ENCODE data around the gene MNX1. TPM values are rescaled to one million over a fixed set of nuclear protein-coding genes. Genes with fewer than 3 reads are reported as not detected.

The MNX1 gene
- total RNA-seq, 1 donor from 2014 or later, result 0.14 TPM

DNA sequence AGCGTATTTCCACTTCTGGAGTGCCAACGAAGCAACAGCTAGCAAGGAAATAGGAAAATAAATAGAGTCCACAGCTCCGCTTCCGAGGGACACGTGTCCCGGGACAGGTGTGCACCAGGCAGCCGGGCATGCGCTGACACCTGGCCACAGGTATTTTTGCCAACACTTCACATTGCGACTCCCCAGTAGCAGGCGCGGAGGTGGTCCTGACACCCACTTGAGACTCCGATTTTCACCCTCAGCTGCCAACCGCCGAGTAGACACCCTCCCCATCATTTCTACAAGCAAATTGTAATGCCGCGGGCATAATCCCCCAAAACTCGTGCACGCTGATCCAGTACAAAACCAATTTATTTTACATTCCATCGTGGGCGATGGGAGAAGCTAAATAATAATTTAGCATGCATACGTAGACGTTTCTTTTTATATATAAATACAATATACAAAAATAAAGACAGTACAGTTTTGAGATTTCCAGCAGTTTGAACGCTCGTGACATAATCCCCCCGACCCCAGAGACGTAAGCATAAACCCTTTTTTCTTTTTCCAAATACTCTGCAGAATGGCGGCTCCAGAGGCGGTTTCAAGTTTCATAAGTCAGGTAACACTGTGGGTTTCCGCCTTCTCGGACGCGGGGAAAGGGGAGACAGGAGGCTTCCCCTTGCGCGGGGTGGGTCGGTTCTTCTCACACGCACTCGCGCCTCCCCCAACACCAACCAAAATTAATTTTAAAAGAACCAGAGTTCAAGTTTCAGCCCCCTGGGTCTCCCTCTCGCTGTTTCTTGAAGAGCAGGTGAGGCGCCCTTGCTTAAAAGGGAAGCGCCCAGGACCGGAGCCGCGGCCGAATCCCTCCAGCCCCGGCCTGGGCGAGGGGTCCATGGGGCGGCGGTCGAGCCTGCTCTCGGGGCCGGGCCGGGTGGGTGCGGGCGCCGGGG lies 5.7 kb downstream of the MNX1 start:
- intact Hi-C loops (cut with micrococcal nuclease), result loop anchor here (2.0 to 10.0 kb wide), 3 partner anchors 14 to 1552 kb away; no protein-coding TSS in a partner anchor

DNA sequence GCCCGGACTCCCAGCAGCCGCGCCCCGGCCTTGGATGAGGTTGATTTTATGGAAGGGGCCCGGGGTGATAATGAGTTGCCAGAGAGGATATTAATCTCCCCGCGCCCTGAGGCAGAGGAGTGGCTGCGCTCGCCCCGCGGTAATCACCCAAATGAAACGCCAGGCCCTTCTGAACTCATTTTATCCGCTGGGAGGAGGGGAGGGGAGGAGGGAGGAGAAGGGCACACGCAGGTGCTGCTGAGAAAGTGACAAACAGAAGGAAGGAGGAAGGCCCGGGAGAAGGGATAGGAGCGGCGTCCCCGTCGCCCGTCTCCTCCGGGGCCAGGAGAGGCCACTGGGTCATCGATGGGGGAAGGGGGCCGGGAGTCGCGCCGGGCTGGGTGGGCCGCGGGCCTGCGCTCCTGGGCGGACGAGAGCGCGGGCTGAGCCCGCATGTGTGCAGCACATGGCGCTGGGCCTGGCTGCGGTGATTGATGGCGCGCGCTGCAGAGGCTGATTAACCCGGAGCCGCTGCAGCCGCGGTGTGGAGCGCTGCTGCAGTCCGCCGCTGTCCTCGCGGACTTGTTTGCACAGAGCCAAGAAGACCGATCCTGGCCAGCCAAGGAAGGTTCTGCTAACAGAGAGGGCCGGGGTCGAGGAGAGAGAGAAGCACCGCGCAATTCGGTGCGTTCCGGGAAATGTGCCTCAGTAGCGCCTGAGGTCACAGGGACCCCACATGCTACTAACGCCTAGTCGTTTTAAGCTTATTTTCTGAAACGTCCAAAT lies 6.5 kb downstream of the MNX1 start:
- intact Hi-C loops (cut with micrococcal nuclease), result loop anchor here (2.0 to 10.0 kb wide), 3 partner anchors 15 to 1552 kb away; no protein-coding TSS in a partner anchor

- intact Hi-C loops (cut with micrococcal nuclease), result loop anchor here (5.0 to 10.0 kb wide), 2 partner anchors 681 to 1551 kb away; no protein-coding TSS in a partner anchor
Observed at GRCh38 chr7:157003445-157003755, 7.1 kb downstream of the MNX1 start.

DNA sequence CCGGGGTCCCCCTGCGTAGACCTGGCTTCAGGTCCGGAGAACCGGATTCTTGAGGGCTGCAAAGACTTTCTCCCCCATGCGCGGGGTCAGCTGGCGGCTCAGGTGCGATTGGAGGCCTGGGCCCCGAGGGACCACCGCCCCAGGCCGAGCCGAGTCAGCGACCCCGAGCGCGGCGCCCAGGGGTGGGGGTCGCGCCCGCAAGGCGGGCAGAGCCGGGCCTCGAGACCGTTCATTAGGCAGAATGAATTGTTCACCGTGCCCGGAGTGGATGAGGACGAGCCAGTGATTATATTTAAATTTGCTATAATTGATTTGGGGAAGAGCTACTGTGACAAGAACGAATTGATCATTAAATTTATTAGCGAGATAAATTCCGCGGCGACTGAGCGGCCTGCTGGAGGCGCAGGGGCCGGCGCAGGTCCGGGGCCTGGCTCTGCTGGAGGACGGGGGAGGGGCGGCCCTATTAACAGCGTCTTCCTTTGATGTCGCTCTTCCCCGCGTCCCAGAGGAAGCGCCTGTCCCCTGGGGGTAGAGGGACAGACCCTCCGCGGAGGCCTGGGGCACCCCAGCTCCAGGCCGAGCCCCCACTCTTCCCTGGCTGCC lies 7.5 kb downstream of the MNX1 start:
- intact Hi-C loops (cut with micrococcal nuclease), result loop anchor here (5.0 to 10.0 kb wide), 2 partner anchors 682 to 1551 kb away; no protein-coding TSS in a partner anchor

DNA sequence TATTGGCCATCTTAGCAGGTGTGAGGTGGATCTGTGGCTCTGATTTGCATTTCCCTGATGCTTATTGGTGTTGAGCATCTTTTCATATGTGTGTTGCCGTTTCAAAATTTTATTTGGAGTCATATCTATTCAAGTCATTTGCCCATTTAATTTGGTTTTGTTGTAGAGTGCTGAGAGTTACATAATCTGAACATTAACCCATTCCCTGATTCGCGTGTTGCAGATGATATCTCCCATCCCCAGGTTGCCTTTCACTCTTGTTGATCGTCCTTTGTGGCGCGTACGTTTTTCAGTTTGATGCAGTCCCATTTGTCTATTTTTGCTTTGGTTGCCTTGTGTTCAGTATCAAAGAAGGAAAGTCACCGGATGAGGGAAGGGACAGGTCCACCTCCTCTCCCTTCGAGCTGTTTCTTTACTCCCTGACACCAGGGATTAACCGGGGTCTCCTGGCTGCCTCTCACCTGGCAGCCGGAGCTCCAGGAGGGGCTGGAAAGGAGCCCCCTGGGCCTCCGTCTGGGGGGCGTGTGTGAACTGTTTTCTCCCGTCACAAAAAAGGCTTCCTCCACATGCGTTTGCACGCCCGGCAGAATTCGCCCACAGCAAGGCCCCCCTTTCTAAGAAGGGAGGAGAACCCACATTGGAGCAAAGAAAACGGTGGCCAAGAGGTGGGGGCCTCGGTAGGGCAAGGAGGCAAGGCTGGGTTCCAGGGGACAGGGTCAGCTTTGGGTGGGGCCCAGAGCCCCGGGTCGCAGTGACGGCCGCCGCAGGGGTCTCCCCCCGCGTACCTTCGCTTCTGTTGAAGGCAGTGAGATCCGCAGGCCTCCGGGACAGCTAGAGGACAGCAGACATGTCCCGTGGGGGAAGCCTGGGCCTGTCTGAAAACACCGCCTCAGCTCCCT lies 8.3 kb downstream of the MNX1 start:
- intact Hi-C loops (cut with micrococcal nuclease), result loop anchor here (2.0 to 10.0 kb wide), 3 partner anchors 683 to 1550 kb away; no protein-coding TSS in a partner anchor

GRCh38 chr7:157000741-157001653 lies 9.5 kb downstream of the MNX1 start:
- intact Hi-C loops (cut with micrococcal nuclease), result loop anchor here (1.0 to 10.0 kb wide), 4 partner anchors 10 to 1549 kb away; no protein-coding TSS in a partner anchor

DNA sequence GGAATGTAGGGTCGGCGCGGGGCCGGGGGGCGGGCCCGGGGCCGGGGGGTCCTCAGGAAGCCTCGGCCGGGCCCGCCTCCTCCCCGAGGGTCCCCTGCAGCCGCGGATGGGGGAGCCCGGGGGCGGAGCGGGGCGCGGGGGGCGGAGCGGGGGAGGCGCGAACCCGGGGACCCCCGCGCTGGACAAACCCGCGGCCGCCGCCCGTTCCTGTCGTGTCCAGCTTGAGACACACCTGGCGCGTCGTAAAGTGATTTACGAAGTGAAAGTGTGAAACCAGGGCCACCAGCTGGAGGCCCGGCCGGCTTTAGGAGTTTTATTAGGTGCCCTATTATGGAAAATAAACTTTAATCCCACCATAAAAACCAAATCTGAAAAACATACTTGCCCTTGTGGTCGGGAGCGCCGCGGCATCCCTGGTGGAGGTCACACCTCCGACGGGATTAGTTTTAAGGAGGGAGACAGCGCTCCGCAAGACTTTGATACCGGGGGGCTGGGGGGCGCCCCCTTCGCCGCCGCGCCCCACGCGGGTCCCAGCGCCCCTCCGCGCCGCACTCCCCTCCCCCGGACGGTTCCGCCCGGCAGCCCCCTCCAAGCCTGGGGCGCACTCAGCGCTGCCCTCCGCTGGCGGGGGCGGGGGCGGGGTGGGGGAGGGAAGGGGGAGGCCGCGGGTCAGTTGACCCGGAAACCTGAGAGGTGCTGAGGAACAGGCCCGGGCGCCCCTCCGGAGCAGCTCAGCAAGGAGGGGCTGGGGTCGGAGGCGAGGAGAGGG lies 10.3 kb downstream of the MNX1 start:
- intact Hi-C loops (cut with micrococcal nuclease), result loop anchor here (1.0 to 10.0 kb wide), 4 partner anchors 11 to 1548 kb away; no protein-coding TSS in a partner anchor

DNA sequence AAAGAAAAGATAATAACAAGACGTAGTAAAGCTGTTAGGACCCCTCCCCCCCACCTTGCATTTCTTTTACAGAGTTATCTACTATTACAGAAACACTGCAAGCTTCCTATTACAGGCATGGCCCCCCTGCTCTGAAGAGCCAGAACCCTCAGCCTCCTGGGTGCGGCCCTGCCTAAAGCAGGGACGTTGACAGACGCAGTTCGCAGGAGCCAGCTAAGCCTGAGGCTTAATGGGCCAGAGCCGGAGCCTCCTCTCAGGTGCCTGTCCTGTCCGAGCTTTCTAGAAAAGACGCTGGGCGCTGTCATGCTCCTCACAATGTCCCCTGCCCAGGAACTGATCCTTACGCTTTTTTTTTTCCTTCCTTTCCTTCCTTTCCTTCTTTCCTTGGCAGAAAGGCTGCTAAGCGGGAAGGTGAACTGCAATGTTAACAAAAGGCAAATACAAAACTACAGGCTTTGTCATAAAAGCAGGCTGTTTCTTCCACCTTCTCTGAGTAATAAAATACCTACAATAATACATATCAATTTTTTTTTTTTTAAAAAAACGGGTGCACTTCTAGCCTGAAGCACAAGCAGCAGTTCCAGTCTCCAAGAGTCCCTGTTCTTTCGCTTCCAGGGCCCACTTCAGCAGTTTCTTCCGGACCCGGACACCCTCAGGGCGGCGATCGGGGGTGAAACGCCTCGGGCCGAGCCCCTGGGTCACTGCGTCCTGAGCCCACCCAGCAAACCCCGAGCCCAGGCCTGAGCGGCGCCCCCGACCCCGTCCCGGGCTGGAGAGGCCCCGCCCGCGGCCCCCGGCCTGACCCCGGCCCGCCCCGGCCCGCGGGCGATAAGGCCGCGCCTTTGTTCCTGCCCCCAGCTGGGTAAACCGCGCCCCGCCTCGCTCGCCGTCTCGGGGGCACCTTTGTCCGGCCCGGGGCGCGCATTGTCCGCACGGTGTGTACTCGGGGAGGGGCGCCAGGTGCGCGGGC lies 11.2 kb downstream of the MNX1 start:
- intact Hi-C loops (cut with micrococcal nuclease), result no loop called here

DNA sequence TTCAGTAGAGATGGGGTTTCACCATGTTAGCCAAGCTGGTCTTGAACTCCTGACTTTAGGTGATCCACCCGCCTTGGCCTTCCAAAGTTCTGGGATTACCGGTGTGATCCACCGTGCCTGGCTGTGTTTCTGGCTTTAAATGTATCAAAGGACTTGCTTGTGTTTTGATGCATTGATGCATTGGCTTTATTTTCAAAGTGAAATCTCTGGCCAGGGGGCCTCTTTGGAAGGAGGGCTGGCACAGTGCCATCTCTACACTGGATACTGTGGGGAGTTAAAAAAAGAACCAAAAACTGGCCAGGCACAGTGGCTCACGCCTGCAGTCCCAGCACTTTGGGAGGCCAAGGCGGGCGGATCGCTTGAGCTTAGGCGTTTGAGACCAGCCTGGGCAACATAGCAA lies 16.0 kb downstream of the MNX1 start:
- intact Hi-C loops (cut with micrococcal nuclease), result no loop called here

- intact Hi-C loops (cut with micrococcal nuclease), result no loop called here
Observed at GRCh38 chr7:156993925-156994235, 16.6 kb downstream of the MNX1 start.

GRCh38 chr7:156993021-156993924 lies 17.2 kb downstream of the MNX1 start:
- intact Hi-C loops (cut with micrococcal nuclease), result no loop called here

DNA sequence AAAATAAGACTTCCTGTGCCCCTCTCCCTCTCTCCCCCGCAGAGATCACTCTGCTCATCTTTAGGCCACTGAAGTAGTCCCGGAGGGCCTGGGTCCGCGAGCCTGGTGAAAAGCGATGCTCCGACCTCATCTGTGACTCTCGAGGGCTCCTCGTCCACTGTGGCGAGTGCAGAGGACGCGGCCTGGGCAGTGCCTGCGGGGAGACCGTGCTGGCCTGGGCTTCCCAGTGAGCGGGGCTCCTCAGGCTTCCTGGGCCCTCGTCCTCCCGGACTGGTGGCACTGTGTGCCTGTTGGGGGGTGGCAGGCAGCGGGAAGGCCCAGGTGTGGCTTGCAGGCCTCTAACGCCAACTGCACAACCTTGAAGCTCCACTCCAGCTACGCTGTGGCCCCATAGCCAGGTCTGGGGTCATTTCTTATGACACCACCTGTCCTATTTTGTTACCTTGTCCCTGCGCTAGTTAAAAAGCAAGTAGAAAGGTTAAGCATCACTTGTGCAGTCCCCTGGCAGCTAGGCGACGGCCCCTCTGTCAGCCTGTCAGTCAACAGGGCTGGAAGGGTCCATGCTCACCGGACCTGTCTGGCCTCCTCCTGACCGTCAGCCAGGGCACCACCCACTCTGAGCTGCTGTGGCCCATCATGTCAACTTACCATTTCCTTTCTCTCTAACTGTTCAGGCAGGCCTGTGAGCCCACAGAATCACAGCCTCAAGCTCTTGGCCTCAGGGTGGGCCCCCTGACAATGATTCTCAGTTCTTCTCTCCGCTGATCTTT lies 20.5 kb downstream of the MNX1 start:
- intact Hi-C loops (cut with micrococcal nuclease), result no loop called here

DNA sequence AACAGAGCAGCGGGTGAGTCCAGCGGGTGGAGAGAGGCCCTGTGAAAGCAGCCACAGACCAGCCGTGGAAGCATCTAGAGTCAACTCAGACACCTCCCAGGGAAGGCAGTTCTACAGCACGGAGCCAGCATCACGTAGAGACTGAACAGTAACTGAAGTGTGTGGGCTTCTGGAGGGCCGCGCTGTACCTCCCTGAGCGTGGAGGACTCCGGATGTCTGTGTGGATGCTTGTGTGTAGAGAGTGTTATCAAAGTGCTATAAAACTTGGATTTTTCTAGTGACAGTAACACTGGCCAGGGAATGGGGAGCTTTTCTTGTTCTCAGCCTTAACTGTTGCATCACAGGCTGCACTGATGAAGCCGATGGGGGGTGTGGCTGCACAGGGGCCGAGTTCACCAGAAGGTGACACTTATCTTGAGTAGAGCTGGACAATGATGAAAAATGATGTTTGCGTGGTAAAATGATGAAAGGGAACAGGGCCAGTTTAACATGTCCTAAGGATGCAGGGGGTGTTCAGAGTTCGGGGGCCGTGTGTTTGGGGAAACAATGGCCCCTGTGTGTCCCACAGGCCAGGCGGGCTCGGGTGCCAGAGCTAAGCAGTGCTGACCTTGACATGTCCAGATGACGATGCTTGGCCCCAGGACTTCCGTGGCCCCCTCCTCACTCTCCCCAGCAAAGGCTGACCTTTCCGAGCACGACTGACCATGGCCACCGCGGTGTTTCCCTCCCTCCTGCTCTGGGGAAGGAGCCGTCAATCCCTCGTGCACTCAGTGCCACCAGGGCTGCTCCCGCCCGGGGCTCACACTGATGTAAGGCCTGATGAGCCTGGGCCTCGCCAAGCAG lies 21.9 kb downstream of the MNX1 start:
- intact Hi-C loops (cut with micrococcal nuclease), result no loop called here

DNA sequence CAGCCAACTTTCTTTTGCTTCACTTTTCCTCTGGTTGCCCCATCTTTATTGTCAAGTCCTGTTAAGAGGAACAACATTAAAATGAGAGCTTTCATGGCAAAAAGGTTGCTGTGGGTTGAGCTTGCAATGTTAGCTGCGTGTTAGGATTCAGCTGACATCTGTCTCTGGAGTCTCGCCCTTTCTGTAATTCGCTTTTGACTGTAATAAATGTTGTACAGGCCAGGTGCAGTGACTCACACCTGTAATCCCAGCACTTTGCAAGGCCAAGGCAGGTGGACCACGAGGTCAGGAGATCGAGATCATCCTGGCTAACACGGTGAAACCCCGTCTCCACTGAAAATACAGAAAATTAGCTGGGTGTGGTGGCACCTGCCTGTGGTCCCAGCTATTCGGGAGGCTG lies 24.1 kb downstream of the MNX1 start:
- intact Hi-C loops (cut with micrococcal nuclease), result no loop called here

All from T-helper 2 cell treated with Interferon-gamma antibody and Interleukin-4, amounts not matched to agents 100 ng/mL and 5 ng/mL, for 36 hours (primary cell).